GM19238 (cell line): ENCODE measurements around the gene QSOX2.

Experiments used
- DNase-seq: peaks from one replicate; pipeline ENCODE4 v3.0.0; 2011; ENCODE audit warnings: low spot score; ENCODE audit not compliant: insufficient read length

Gene QSOX2

GRCh38 chr9:136204838-136205706, 40.5 kb downstream of the QSOX2 start, which contains the start of gene LHX3:
Gene LHX3 (minus strand): TSS chr9:136205128. CDS start chr9:136205012, 116 bp downstream.
- no peak for DNase-seq

GRCh38 chr9:136204145-136204805, 41.3 kb downstream of the QSOX2 start:
- DNase-seq = no peak

GRCh38 chr9:136203408-136204144, 42.0 kb downstream of the QSOX2 start:
- DNase-seq = no peak

GRCh38 chr9:136202454-136203407, 42.9 kb downstream of the QSOX2 start:
- DNase-seq = no peak

- DNase-seq = no peak
These were observed 43.8 kb downstream of the QSOX2 start for GRCh38 chr9:136201609-136202453.

GRCh38 chr9:136201174-136201573, 44.4 kb downstream of the QSOX2 start:
- no peak for DNase-seq

- DNase-seq = no peak
These were observed 45.2 kb downstream of the QSOX2 start for GRCh38 chr9:136200424-136200823.

- DNase-seq = no peak
These were observed 46.0 kb downstream of the QSOX2 start for GRCh38 chr9:136199391-136200288.

- no peak for DNase-seq
These were observed 47.0 kb downstream of the QSOX2 start for GRCh38 chr9:136198605-136199083.

- DNase-seq = no peak
These were observed 47.5 kb downstream of the QSOX2 start for GRCh38 chr9:136197930-136198604.

- no peak for DNase-seq
These were observed 48.3 kb downstream of the QSOX2 start for GRCh38 chr9:136197084-136197875.

GRCh38 chr9:136196404-136197083, 49.1 kb downstream of the QSOX2 start:
- DNase-seq = no peak

GRCh38 chr9:136194540-136194939, 51.1 kb downstream of the QSOX2 start:
- DNase-seq = no peak

- DNase-seq = no peak
These were observed 51.7 kb downstream of the QSOX2 start for GRCh38 chr9:136193891-136194279.

- DNase-seq = no peak
These were observed 52.3 kb downstream of the QSOX2 start for GRCh38 chr9:136193127-136193890.
